K562 (cell line): ENCODE results near the gene RIT1. TPM values are rescaled to one million over a fixed set of nuclear protein-coding genes. Genes with fewer than 3 reads are reported as not detected.

Experiments used
- ATAC-seq: fragments of 200-7000 bp; cut with Tn5 transposase; 3 replicates; pipeline ENCODE4 v1.9.1; 2020; ENCODE audit warnings: moderate library complexity
- BruUV-seq: library from RNA; stranded (reverse); fragments of 400-500 nt; replicated peaks from 2 replicates; lab custom pipeline; 2021; lab: Mats Ljungman, UMichigan
- CTCF ChIA-PET: fragments of 300-600 bp; formaldehyde crosslinking; extraction: SDS; loops from one replicate; lab custom pipeline; 2021; ENCODE audit warnings: low intra/inter-chr PET ratio; lab: Yijun Ruan, JAX
- POLR2A ChIA-PET: fragments of 300-600, 350-650 bp; sonication (Branson Sonifier 250); formaldehyde crosslinking; extraction: SDS; loops from one replicate; lab custom pipeline; 2021; ENCODE audit warnings: antibody characterized with exemption, inconsistent platforms; lab: Yijun Ruan, JAX
- DNase-seq, 4 experiments: peaks; one replicate each; pipeline versions ENCODE4 v3.0.0 to v3.0.0-alpha.2; 2011 to 2018; ENCODE audit warnings: low spot score in 3 of 4, mixed read lengths in 3 of 4; ENCODE audit errors: extremely low read depth in 1 of 4
- FAIRE-seq: peaks from 2 replicates; lab custom pipeline; 2011; peaks lifted over from hg19 to GRCh38; lab: Jason Lieb, UNC
- H2AFZ ChIP-seq: 2 replicates; pipeline ENCODE4 v1.6.0; 2011; ENCODE audit warnings: low read depth, low read length, control low read depth, inconsistent platforms
- H3K27ac ChIP-seq: fragments of 200-600 bp; 3 replicates; pipeline ENCODE4 v1.8.0; 2011; ENCODE audit warnings: low read depth, mild to moderate bottlenecking, control low read depth, inconsistent platforms, low read length, moderate library complexity, mixed read lengths; ENCODE audit errors: extremely low read depth
- H3K27me3 ChIP-seq, 2 experiments: fragments of 300-600 bp in 1 of 2; 2 replicates in 1 of 2; 3 replicates in 1 of 2; pipeline versions ENCODE4 v1.6.0 to v1.8.0; 2011; ENCODE audit warnings: inconsistent platforms in 2 of 2, low read length in 2 of 2, mild to moderate bottlenecking in 1 of 2, mixed read lengths in 1 of 2, moderate library complexity in 1 of 2; ENCODE audit not compliant: control insufficient read depth in 2 of 2, insufficient read depth in 2 of 2
- H3K36me3 ChIP-seq: fragments of 300-600 bp; 3 replicates; pipeline ENCODE4 v1.8.0; 2011; ENCODE audit warnings: mild to moderate bottlenecking, low read length, inconsistent platforms; ENCODE audit not compliant: control insufficient read depth, insufficient read depth
- H3K4me1 ChIP-seq, 2 experiments: fragments of 200-600 bp in 1 of 2; replicated peaks in 1 of 2; 2 replicates in 1 of 2; 3 replicates in 1 of 2; pipeline versions ENCODE4 v1.5.1 to v1.8.0; 2011; ENCODE audit warnings: inconsistent platforms in 2 of 2, low read length in 2 of 2, mild to moderate bottlenecking in 1 of 2, mixed read lengths in 1 of 2, moderate library complexity in 1 of 2; ENCODE audit not compliant: control insufficient read depth in 2 of 2, insufficient read depth in 2 of 2
- H3K4me2 ChIP-seq: 2 replicates; pipeline ENCODE4 v1.6.1; 2011; ENCODE audit warnings: low read length, control low read depth, inconsistent platforms, mixed read lengths; ENCODE audit not compliant: insufficient read depth
- H3K4me3 ChIP-seq: fragments of 200-600 bp; sonication (generic), shearing (Covaris generic); 2 replicates; pipeline ENCODE4 v1.5.1; 2016; ENCODE audit warnings: control low read depth, inconsistent platforms
- H3K79me2 ChIP-seq: fragments of 200-600 bp; 3 replicates; pipeline ENCODE4 v1.8.0; 2011; ENCODE audit warnings: low read length, inconsistent platforms; ENCODE audit not compliant: control insufficient read depth, insufficient read depth
- H3K9ac ChIP-seq, 2 experiments: 2 replicates each; pipeline versions ENCODE4 v1.6.0 to v1.6.1; 2011; ENCODE audit warnings: low read depth in 2 of 2, low read length in 2 of 2, control low read depth in 1 of 2, inconsistent platforms in 1 of 2, mild to moderate bottlenecking in 1 of 2, mixed read lengths in 1 of 2; ENCODE audit not compliant: insufficient read depth in 1 of 2
- H3K9me1 ChIP-seq: one replicate; pipeline ENCODE4 v1.6.0; 2011; ENCODE audit warnings: inconsistent platforms, mild to moderate bottlenecking, low read length, moderate library complexity; ENCODE audit not compliant: control insufficient read depth, insufficient read depth
- H3K9me3 ChIP-seq: replicated peaks from 2 replicates; pipeline ENCODE4 v1.5.1; 2011; ENCODE audit warnings: low read depth, low read length, inconsistent platforms; ENCODE audit not compliant: control insufficient read depth, insufficient read depth
- H4K20me1 ChIP-seq: replicated peaks from 2 replicates; pipeline ENCODE4 v1.6.1; 2011; ENCODE audit warnings: low read length, inconsistent platforms, mixed read lengths; ENCODE audit not compliant: control insufficient read depth, insufficient read depth
- TOE1 ChIP-seq, 2 experiments: fragments of 450-650 bp in 1 of 2; sonication (generic) in 1 of 2; formaldehyde crosslinking in 1 of 2; IDR thresholded peaks; 2 replicates each; pipeline versions ENCODE4 v1.7.1 to v1.8.0; 2016 to 2022; ENCODE audit warnings: borderline replicate concordance in 2 of 2, mild to moderate bottlenecking in 2 of 2, antibody characterized with exemption in 1 of 2, inconsistent platforms in 1 of 2, low read depth in 1 of 2, missing genetic modification reagents in 1 of 2, moderate library complexity in 1 of 2
- WGBS: fragments of 100-300 bp; shearing (Covaris generic); methylation state at CpG from one replicate; pipeline ENCODE4 v1.1.6; 2016; ENCODE audit warnings: low coverage, mixed read lengths; ENCODE audit not compliant: insufficient coverage; ENCODE audit errors: missing lambda C conversion rate; 5-methylcytosine and 5-hydroxymethylcytosine counted together
- in situ Hi-C: fragments of 300-500 bp; cut with MboI; formaldehyde crosslinking; loops from 4 replicates; pipeline ENCODE4 v1.15.0; 2018; ENCODE audit warnings: inconsistent platforms, mixed read lengths
- intact Hi-C: fragments of 100-400 bp; cut with micrococcal nuclease; formaldehyde crosslinking; loops from 2 replicates; pipeline ENCODE4 v1.14.2; 2022
- polyA plus RNA-seq, 8 experiments: library from polyadenylated mRNA; depleted of rRNA in 4 of 8; stranded (reverse) in 5 of 8; unstranded in 3 of 8; fragments of >200 nt; fragmentation: Nextera tagmentation in 2 of 8; fragmentation: Illumina TruSeq in 1 of 8; extraction: Ambion mirVana in 2 of 8; extraction: Trizol in 1 of 8; gene quantifications; 2 replicates each; pipeline versions ENCODE4 v1.2.1 to v1.2.3, GENCODE V29; 2011 to 2014; ENCODE audit warnings: inconsistent platforms in 1 of 8, missing spikeins in 1 of 8
- total RNA-seq, 7 experiments: library from RNA; depleted of rRNA in 6 of 7; stranded (reverse); fragments of >200 nt in 6 of 7; fragmentation: Illumina TruSeq in 2 of 7; extraction: Trizol in 2 of 7; gene quantifications; 2 replicates each; pipeline versions ENCODE4 v1.2.1 to v1.2.3, GENCODE V29; 2011 to 2021; ENCODE audit warnings: low replicate concordance in 1 of 7
- TF ChIP-seq, protein P1 (sequence below): fragments of 200-800 bp; sonication (Bioruptor generic); IDR thresholded peaks from 2 replicates; pipeline ENCODE4 v1.6.1; 2016; ENCODE audit warnings: missing genetic modification characterization, missing compliant biosample characterization

RIT1 gene
- total and polyA plus RNA-seq, 9 of the 15 experiments (the other 6 are each of a cell fraction or from before 2014, with no cell fraction given), result 13.5 to 57.6 (median 22.9) TPM

DNA sequence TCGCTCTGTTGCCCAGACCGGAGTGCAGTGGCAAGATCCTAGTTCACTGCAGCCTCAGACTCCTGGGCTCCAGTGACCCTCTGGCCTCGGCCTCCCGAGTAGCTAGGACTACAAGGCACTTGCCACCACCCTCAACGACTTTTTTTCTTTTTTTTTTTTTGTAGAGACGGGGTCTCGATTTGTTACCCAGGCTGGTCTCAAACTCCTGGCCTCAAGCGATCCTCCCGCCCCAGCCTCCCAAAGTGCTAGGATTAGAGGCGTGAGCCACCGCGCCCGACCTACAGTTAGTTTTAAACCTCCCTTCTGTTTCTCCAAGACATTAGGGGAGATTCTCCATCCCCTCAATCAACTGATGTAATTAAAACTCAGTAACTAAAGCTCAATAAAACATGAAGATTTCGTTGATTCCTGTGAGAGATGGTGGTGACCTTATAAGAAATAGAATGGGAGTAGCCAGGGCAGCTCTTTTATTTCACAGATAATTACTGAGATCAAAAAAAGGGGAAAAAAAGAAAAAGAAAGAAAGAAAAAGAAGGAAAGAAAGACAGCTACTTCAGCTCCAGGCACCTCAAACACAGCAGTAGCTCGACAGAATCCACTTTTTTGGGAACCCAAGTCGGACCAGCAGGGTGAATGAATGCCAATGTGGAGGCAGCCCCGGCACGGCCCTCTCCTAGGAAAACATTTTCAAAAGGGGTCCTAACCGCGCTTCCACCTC lies 54.7 kb downstream of the RIT1 start:
- CTCF ChIA-PET, result no interaction called here
- no peak for DNase-seq
- Histone ChIP-seq H3K9me3 (no peaks in the 10 kb centered on the region), H3K27ac (peak overlapping the region; percentile 92), H3K27me3 (no peaks in the 10 kb centered on the region), H3K9ac (peak overlapping the region; percentile 87 to 99), H3K36me3 (peaks cover 38% of the 10 kb centered on the region), H3K4me2 (peak overlapping the region; percentile 94), H3K4me1 (peaks cover 10 to 14% of the 10 kb centered on the region in 2 experiments; a peak in 4 of 5 replicates), H3K9me1 (no peaks in the 10 kb centered on the region), H2AFZ (peak overlapping the region; percentile 93), H3K79me2 (peaks cover 48% of the 10 kb centered on the region), H3K4me3 (peak overlapping the region; percentile 60), H4K20me1 (no peaks in the 10 kb centered on the region; the same call in 1 of the 2 replicates)
- in situ Hi-C loops (no loop called here), intact Hi-C loops (loop anchor here (2.0 kb wide), 1 partner anchor 54 kb away; the partner anchor contains the start of gene RIT1)
- 4% methylated on average over 20 of the region's 20 CpGs for WGBS
- no peak for ATAC-seq
- BruUV-seq, result TSS peak; percentile 74
- FAIRE-seq, result no peak
- POLR2A ChIA-PET, result interaction anchor here (0.5 to 1.9 kb wide), 10 partner anchors 9 to 450 kb away, joined by 3 to 10 read pairs (median 4); no protein-coding TSS in a partner anchor
- TF ChIP-seq, protein P1, sequence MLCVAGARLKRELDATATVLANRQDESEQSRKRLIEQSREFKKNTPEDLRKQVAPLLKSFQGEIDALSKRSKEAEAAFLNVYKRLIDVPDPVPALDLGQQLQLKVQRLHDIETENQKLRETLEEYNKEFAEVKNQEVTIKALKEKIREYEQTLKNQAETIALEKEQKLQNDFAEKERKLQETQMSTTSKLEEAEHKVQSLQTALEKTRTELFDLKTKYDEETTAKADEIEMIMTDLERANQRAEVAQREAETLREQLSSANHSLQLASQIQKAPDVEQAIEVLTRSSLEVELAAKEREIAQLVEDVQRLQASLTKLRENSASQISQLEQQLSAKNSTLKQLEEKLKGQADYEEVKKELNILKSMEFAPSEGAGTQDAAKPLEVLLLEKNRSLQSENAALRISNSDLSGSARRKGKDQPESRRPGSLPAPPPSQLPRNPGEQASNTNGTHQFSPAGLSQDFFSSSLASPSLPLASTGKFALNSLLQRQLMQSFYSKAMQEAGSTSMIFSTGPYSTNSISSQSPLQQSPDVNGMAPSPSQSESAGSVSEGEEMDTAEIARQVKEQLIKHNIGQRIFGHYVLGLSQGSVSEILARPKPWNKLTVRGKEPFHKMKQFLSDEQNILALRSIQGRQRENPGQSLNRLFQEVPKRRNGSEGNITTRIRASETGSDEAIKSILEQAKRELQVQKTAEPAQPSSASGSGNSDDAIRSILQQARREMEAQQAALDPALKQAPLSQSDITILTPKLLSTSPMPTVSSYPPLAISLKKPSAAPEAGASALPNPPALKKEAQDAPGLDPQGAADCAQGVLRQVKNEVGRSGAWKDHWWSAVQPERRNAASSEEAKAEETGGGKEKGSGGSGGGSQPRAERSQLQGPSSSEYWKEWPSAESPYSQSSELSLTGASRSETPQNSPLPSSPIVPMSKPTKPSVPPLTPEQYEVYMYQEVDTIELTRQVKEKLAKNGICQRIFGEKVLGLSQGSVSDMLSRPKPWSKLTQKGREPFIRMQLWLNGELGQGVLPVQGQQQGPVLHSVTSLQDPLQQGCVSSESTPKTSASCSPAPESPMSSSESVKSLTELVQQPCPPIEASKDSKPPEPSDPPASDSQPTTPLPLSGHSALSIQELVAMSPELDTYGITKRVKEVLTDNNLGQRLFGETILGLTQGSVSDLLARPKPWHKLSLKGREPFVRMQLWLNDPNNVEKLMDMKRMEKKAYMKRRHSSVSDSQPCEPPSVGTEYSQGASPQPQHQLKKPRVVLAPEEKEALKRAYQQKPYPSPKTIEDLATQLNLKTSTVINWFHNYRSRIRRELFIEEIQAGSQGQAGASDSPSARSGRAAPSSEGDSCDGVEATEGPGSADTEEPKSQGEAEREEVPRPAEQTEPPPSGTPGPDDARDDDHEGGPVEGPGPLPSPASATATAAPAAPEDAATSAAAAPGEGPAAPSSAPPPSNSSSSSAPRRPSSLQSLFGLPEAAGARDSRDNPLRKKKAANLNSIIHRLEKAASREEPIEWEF (CRISPR knock-in tag), result no peak
- no peak for TF ChIP-seq TOE1 (IDR thresholded peaks at IDR 0.05; ENCODE audit: borderline replicate concordance)
- no peak for TF ChIP-seq TOE1 (CRISPR knock-in tag; IDR thresholded peaks at IDR 0.05; ENCODE audit: borderline replicate concordance, low read depth)
